Fibroblast of skin of back (primary cell): ENCODE measurements around the gene ZNF805.

ENCODE experiments used
- DNase-seq: peaks from one replicate; pipeline ENCODE4 v3.0.0-alpha.2; 2013

The ZNF805 gene

DNA sequence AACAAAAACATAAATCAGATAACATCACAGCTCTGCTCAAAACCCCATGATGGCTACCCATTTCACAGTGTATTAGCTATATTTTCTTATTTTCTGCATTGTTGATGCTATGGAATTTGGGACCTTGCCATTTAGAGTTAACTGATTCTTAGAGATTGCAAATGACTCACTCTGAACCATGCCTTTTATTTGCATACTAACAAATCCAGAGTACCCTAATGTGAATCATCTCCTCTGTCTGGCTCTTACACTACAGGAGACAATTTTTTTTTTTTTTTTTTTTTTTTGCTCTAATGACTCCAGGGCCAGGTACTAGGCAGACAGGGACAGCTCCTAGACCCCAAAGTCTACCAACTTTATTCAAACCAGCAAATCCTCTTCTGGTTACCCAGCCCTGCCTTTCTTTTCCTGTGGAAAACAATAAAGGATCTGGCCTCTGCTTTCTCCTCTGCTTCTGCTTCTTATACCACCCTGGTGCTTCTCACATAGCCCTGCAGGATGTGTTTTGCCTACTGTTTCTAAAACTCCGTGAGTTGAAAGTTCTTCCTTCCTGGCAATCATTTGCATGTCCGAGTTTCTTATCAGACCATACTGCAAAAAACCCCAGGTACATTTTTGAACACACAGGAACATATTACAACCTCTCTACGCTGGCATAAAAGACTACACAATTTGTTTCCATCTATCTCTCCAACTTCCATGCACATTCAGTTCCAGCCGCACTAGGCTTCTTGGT, 29.3 kb downstream of the ZNF805 start:
- peak; percentile 91 for DNase-seq

DNA sequence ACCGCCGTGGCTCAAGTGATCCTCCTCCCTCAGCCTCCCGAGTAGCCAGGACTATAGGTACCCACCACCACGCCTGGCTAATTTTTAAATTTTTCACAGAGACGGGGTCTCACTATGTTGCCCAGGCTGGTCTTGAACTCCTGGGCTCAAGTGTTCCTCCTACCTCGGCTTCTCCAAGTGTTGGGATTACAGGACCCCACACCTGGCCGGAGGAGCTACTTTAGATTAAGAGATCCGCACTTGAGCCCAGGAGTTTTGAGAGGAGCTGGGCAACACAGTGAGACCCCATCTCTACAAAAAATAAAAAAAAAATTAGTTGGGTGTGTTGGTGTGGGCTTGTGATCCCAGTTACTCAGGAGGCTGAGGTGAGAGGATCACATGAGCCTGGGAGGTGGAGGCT, 30.8 kb downstream of the ZNF805 start:
- no peak for DNase-seq

DNA sequence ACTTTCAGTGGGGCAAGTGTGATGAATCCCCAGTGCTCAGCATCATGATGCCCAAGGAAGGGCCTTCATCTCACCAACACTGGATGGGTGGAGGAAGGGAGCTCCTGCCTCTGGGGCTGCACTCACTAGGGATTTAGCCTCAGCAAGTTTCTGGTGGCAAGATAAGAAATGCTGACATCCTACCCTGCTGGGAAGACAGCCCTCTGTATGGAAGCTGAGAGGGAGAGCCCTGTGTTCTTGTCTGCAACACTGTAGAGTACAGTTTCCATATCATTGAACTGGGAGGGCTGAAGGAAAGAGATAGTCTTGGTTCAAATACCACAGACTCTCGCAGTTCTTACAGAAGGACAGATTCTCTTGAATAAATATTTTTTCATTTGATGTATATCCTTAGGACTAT, 32.6 kb downstream of the ZNF805 start:
- DNase-seq = no peak

GRCh38 chr19:57276430-57276829, 36.0 kb downstream of the ZNF805 start:
- no peak for DNase-seq

GRCh38 chr19:57278481-57278880, 38.0 kb downstream of the ZNF805 start:
- DNase-seq = peak; percentile 58

DNA sequence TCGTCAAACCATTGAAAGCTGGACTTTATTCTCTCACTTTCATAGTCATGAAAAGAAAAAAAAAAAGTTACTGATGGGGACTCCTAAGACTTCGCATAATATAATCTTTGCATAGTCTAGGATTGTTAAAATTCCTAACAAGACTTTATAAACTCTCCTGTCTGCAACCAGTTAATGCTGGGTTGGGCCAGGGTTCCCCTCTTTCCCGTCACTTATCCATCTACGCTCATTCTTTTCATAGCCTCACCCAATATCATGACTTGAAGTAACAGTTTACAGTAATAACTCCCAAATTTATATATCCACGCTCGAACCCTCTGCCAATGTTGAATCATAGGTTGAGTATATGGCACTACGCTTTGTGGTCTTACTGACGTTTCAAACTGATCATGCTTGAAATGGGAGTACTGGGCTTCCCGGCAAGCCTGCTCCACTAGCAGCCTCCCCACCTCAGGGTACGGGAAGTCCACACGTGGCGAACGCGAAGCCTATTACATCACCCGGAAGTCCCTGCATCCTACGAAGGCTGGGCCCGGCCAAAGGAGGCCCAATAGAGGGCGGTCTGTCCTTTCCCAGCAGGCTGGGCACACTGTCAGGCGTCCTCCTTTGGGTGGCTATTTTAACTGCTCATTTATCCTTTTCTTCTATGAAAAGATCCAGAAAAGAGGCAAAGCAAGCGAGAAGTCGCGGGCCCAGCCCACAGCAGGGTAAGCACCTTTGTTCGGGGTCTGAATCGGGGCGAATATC, 39.2 kb downstream of the ZNF805 start:
- peak; percentile 98 for DNase-seq

GRCh38 chr19:57280165-57280961, 39.9 kb downstream of the ZNF805 start, which contains the start of gene ZNF460:
ZNF460 (plus strand) TSS chr19:57280485; CDS start chr19:57280807, 322 bp downstream.
- DNase-seq = peak; percentile 98

- no peak for DNase-seq
Measured at GRCh38 chr19:57280962-57281400, 40.5 kb downstream of the ZNF805 start.

DNA sequence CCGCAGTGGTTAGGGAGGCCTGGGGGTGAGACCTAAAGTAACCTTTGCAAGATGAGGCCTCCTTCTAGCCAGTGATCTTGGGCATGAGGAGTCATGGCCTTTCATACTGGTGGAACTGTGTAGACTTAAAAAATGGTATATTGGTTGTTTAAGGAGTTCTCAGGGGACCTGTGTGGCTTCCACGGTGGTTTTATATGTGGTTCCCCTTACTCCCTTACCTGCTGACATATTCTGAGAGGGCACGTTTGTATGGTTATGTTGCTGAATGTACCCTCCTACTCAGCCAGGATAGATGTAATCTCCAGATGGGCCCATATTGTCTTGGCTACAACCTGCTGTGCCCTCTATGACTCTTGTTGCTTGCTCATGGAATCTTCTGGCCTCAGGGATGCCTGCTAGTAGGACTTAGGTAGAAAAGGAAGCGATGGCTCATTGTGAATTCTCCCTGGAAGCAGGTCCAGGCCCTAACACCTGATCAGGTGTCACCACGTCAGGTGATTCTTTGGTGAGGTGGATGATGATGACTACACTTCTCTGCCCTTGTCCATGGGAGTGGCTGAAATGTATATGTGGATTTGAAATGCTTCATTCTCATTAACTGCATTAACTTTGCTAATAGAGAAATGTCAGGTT, 41.7 kb downstream of the ZNF805 start:
- no peak for DNase-seq

DNA sequence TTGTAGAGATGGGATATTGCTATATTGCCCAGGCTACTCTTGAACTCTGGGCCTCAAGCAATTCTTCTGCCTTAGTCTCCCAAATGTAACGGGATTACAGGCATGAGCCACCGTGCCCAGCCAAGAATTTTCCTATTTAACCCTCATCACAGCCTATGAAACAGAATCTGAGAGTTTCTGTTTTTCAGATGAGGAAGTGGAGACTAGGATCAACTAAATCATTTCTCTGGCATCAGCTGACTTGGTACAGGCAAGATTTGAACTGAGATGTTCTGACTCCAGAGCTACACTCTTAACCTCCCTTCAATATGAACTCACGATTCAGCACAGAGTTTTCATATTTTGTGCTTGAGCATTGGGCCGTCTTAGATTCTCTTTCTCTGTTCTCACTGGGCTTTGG, 47.9 kb downstream of the ZNF805 start:
- DNase-seq = no peak

DNA sequence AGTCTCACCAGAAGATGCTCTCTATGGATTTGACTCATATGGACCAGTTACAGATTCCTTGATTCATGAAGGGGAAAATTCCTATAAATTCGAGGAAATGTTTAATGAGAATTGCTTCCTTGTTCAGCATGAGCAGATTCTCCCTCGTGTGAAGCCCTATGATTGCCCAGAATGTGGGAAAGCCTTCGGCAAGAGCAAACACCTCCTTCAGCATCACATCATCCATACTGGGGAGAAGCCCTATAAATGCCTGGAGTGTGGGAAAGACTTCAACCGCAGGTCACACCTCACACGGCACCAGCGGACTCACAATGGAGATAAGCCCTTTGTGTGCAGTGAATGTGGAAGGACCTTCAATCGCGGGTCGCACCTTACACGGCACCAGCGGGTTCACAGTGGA, 50.5 kb downstream of the ZNF805 start:
- DNase-seq = no peak

DNA sequence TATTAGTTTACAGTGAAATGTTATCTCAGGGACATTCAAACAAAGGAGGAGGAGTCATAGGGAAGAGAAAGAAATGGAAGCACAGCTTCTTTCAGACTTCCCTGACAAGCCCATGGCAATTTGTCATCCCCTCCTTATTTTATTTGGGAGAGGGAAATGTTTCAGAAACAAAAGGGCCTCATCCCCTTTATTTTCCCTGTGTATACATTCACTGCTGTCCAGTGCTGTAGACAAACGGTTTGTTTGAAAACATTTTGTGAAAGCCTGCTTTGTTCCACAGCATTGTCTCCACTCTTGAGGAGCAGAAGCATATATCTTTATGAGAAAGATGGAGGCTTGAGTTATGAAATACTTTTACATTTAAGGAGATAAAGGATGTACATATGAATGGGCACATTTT, 52.1 kb downstream of the ZNF805 start:
- no peak for DNase-seq

- DNase-seq = no peak
Measured at GRCh38 chr19:57293719-57294118, 53.3 kb downstream of the ZNF805 start.

DNA sequence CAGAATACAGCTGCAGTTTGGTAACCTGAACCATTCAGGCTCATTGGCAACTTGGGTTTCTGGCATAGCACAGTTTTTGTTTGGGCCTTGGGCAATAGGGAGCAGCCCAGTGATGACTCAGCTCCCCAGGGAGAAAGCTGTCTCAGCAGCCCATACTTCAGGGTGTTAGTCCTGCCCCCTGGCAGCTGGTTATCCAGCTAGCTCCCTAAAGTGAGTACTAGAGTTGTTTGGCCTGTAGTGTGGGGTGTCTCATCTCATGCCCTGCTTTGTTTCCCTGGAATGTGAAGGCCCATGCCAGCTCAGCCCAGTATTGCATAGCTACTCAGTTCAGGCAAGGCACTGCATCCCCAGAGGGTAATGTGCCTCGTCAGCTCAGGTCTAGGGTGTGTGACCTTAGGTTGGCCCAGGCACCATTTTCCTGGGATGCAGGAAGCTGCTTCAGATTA, 61.6 kb downstream of the ZNF805 start:
- DNase-seq = peak; percentile 92

GRCh38 chr19:57302727-57303401, 62.4 kb downstream of the ZNF805 start:
- DNase-seq = no peak
